A549 (cell line): ENCODE measurements around the gene ARHGDIB. TPM values are rescaled to one million over a fixed set of nuclear protein-coding genes. Genes with fewer than 3 reads are reported as not detected.

Experiments
- ATAC-seq, 2 experiments: fragments of 200-7000 bp in 1 of 2; fragments of >200 bp in 1 of 2; cut with Nextera tagmentation in 1 of 2; cut with Tn5 transposase in 1 of 2; 3 replicates each; pipeline versions ENCODE4 v1.8.0 to v1.9.1; 2018 to 2020; ENCODE audit warnings: mild to moderate bottlenecking in 1 of 2, moderate library complexity in 1 of 2
- CTCF ChIA-PET: fragments of 300-600 bp; sonication (Branson Sonifier 250); formaldehyde crosslinking; extraction: SDS; loops from one replicate; lab custom pipeline; 2021; ENCODE audit warnings: antibody characterized with exemption, inconsistent platforms; lab: Yijun Ruan, JAX
- POLR2A ChIA-PET: fragments of 350-600 bp; formaldehyde crosslinking; extraction: SDS; loops from one replicate; lab custom pipeline; 2021; ENCODE audit warnings: antibody characterized with exemption, inconsistent platforms; lab: Yijun Ruan, JAX
- DNase-seq, 2 experiments: peaks; one replicate each; pipeline versions ENCODE4 v3.0.0 to v3.0.0-alpha.2; 2011 to 2016; ENCODE audit warnings: low read depth in 1 of 2, low spot score in 1 of 2
- FAIRE-seq: peaks from 2 replicates; lab custom pipeline; 2011; peaks lifted over from hg19 to GRCh38; lab: Jason Lieb, UNC
- H3K27ac ChIP-seq, 2 experiments: fragments of >200 bp; sonication (Bioruptor Twin); formaldehyde crosslinking; 3 replicates each; pipeline ENCODE4 v1.5.1; 2016 to 2017
- H3K4me1 ChIP-seq: fragments of >200 bp; sonication (Bioruptor Twin); formaldehyde crosslinking; 3 replicates; pipeline ENCODE4 v1.6.1; 2016
- H3K4me2 ChIP-seq: fragments of >200 bp; sonication (Bioruptor Twin); formaldehyde crosslinking; 3 replicates; pipeline ENCODE4 v1.6.1; 2016
- H3K4me3 ChIP-seq: fragments of >200 bp; sonication (Bioruptor Twin); formaldehyde crosslinking; 3 replicates; pipeline ENCODE4 v1.5.1; 2016
- H3K9me3 ChIP-seq: fragments of >200 bp; sonication (Bioruptor Twin); formaldehyde crosslinking; 3 replicates; pipeline ENCODE4 v1.6.1; 2016
- CBX2 ChIP-seq: fragments of 200-600 bp; sonication (generic); IDR thresholded peaks from 2 replicates; pipeline ENCODE4 v1.6.1; 2016; ENCODE audit warnings: low read depth, mild to moderate bottlenecking, borderline replicate concordance
- CBX8 ChIP-seq: fragments of 200-600 bp; sonication (generic); IDR thresholded peaks from 2 replicates; pipeline ENCODE4 v1.6.1; 2016
- CEBPB ChIP-seq, 2 experiments: fragments of >200 bp in 1 of 2; sonication (Bioruptor Twin) in 1 of 2; formaldehyde crosslinking in 1 of 2; IDR thresholded peaks; 2 replicates each; pipeline ENCODE4 v1.6.1; 2012 to 2016
- CHD4 ChIP-seq: fragments of 200-600 bp; sonication (generic); IDR thresholded peaks from 2 replicates; pipeline ENCODE4 v1.6.1; 2016; ENCODE audit warnings: antibody characterized with exemption, mild to moderate bottlenecking, borderline replicate concordance
- EHF ChIP-seq: fragments of 250-450 bp; sonication (Bioruptor Pico); IDR thresholded peaks from 2 replicates; pipeline ENCODE4 v1.5.0; 2020; ENCODE audit warnings: mild to moderate bottlenecking
- EP300 ChIP-seq, 2 experiments: fragments of >200 bp; sonication (Bioruptor Twin); formaldehyde crosslinking; IDR thresholded peaks; 2 replicates in 1 of 2; 3 replicates in 1 of 2; pipeline ENCODE4 v1.6.1; 2016 to 2017
- FOSL2 ChIP-seq, 2 experiments: fragments of 450-650 bp in 1 of 2; fragments of >200 bp in 1 of 2; sonication (Bioruptor Twin) in 1 of 2; formaldehyde crosslinking; IDR thresholded peaks; 2 replicates each; pipeline versions ENCODE4 v1.5.0 to v1.6.1; 2016 to 2020; ENCODE audit warnings: mild to moderate bottlenecking in 1 of 2, moderate library complexity in 1 of 2
- FOXS1 ChIP-seq: fragments of 250-450 bp; sonication (Bioruptor Pico); IDR thresholded peaks from 2 replicates; pipeline ENCODE4 v1.5.0; 2020; ENCODE audit warnings: mild to moderate bottlenecking, moderate library complexity
- HDAC2 ChIP-seq: fragments of 200-600 bp; sonication (generic); IDR thresholded peaks from 2 replicates; pipeline ENCODE4 v1.6.1; 2016
- HEYL ChIP-seq: fragments of 250-450 bp; sonication (Bioruptor Pico); IDR thresholded peaks from 2 replicates; pipeline ENCODE4 v1.8.0; 2021; ENCODE audit warnings: mild to moderate bottlenecking, moderate library complexity
- HOXA7 ChIP-seq: fragments of 250-450 bp; sonication (Bioruptor Pico); IDR thresholded peaks from 2 replicates; pipeline ENCODE4 v1.5.0; 2020; ENCODE audit warnings: mild to moderate bottlenecking, moderate library complexity
- HOXB5 ChIP-seq: fragments of 250-450 bp; sonication (Bioruptor Pico); IDR thresholded peaks from 2 replicates; pipeline ENCODE4 v1.5.0; 2020; ENCODE audit warnings: mild to moderate bottlenecking, moderate library complexity
- JUN ChIP-seq, 2 experiments: fragments of >200 bp; sonication (Bioruptor Twin); formaldehyde crosslinking; IDR thresholded peaks; 2 replicates in 1 of 2; 3 replicates in 1 of 2; pipeline ENCODE4 v1.6.1; 2016 to 2017
- KDM1A ChIP-seq: fragments of 200-600 bp; sonication (generic); IDR thresholded peaks from 2 replicates; pipeline ENCODE4 v1.6.1; 2016; ENCODE audit warnings: low read depth, mild to moderate bottlenecking
- KDM5A ChIP-seq: fragments of 200-600 bp; sonication (generic); IDR thresholded peaks from 2 replicates; pipeline ENCODE4 v1.6.1; 2016; ENCODE audit warnings: antibody characterized with exemption, mild to moderate bottlenecking
- MAZ ChIP-seq: fragments of 150-350 bp; IDR thresholded peaks from 2 replicates; pipeline ENCODE4 v1.6.1; 2014; ENCODE audit warnings: antibody characterized with exemption, low read depth, low read length, borderline replicate concordance
- NFE2L2 ChIP-seq: fragments of 150-350 bp; conservative IDR thresholded peaks from 2 replicates; pipeline ENCODE4 v1.6.1; 2014; ENCODE audit warnings: low read length
- NPAS2 ChIP-seq: fragments of 250-450 bp; sonication (Bioruptor Pico); IDR thresholded peaks from 2 replicates; pipeline ENCODE4 v1.8.0; 2022; ENCODE audit warnings: mild to moderate bottlenecking, moderate library complexity, borderline replicate concordance
- PHF8 ChIP-seq: fragments of 200-600 bp; sonication (generic); IDR thresholded peaks from 2 replicates; pipeline ENCODE4 v1.6.1; 2016; ENCODE audit warnings: low read depth, mild to moderate bottlenecking, antibody characterized with exemption, moderate library complexity, borderline replicate concordance
- RAD21 ChIP-seq, 2 experiments: fragments of >200 bp in 1 of 2; sonication (Bioruptor Twin) in 1 of 2; formaldehyde crosslinking in 1 of 2; IDR thresholded peaks in 1 of 2; conservative IDR thresholded peaks in 1 of 2; 2 replicates in 1 of 2; 3 replicates in 1 of 2; pipeline ENCODE4 v1.6.1; 2012 to 2018; ENCODE audit warnings: inconsistent platforms in 1 of 2
- SMC3 ChIP-seq: fragments of >200 bp; sonication (Bioruptor Twin); formaldehyde crosslinking; IDR thresholded peaks from 3 replicates; pipeline ENCODE4 v1.6.1; 2018; ENCODE audit warnings: inconsistent platforms
- SREBF2 ChIP-seq: fragments of 450-650 bp; IDR thresholded peaks from 2 replicates; pipeline ENCODE4 v1.6.1; 2014; ENCODE audit warnings: mild to moderate bottlenecking, moderate library complexity
- TFCP2L1 ChIP-seq: fragments of 250-450 bp; sonication (Bioruptor Pico); IDR thresholded peaks from 2 replicates; pipeline ENCODE4 v1.5.0; 2021; ENCODE audit warnings: mild to moderate bottlenecking
- ZC3H11A ChIP-seq: fragments of 450-650 bp; IDR thresholded peaks from 2 replicates; pipeline ENCODE4 v1.6.1; 2014; ENCODE audit warnings: antibody characterized with exemption, mild to moderate bottlenecking
- ZSCAN20 ChIP-seq: fragments of 250-450 bp; sonication (Bioruptor Pico); IDR thresholded peaks from 2 replicates; pipeline ENCODE4 v1.8.0; 2022; ENCODE audit warnings: mild to moderate bottlenecking, moderate library complexity
- WGBS: methylation state at CpG from one replicate; pipeline ENCODE4 v1.1.6; 2017; ENCODE audit errors: missing lambda C conversion rate; 5-methylcytosine and 5-hydroxymethylcytosine counted together
- polyA plus RNA-seq, 4 experiments: library from polyadenylated mRNA; depleted of rRNA in 3 of 4; stranded (reverse); fragments of >200 nt; fragmentation: RNase III in 1 of 4; extraction: RNeasy Plus Mini Kit Qiagen cat#74134 plus additional on column Dnase treatment in 1 of 4; gene quantifications; 2 replicates in 3 of 4; 3 replicates in 1 of 4; pipeline ENCODE4 v1.2.3, GENCODE V29; 2011 to 2017
- TF ChIP-seq, protein P1 (sequence below): fragments of 250-450 bp; sonication (Bioruptor Pico); IDR thresholded peaks from 2 replicates; pipeline ENCODE4 v1.5.0; 2021; ENCODE audit warnings: mild to moderate bottlenecking, moderate library complexity, borderline replicate concordance
- TF ChIP-seq, protein P2 (sequence below): IDR thresholded peaks from 2 replicates; pipeline ENCODE4 v1.6.1; 2012; ENCODE audit warnings: low read depth, borderline replicate concordance
- TF ChIP-seq, protein P3 (sequence below): fragments of 150-350 bp; IDR thresholded peaks from 2 replicates; pipeline ENCODE4 v1.6.1; 2014; ENCODE audit warnings: low read depth, mild to moderate bottlenecking, low read length
- TF ChIP-seq, protein P4 (sequence below): IDR thresholded peaks from 2 replicates; pipeline ENCODE4 v1.6.1; 2012
- TF ChIP-seq, protein P5 (sequence below): fragments of 250-450 bp; sonication (Bioruptor Pico); IDR thresholded peaks from 2 replicates; pipeline ENCODE4 v1.5.0; 2020; ENCODE audit warnings: low read depth, mild to moderate bottlenecking, moderate library complexity

Gene ARHGDIB
- polyA plus RNA-seq, 2 of the 4 experiments (the other 2 are of a cell fraction), result 0.84 to 3.5 TPM

DNA sequence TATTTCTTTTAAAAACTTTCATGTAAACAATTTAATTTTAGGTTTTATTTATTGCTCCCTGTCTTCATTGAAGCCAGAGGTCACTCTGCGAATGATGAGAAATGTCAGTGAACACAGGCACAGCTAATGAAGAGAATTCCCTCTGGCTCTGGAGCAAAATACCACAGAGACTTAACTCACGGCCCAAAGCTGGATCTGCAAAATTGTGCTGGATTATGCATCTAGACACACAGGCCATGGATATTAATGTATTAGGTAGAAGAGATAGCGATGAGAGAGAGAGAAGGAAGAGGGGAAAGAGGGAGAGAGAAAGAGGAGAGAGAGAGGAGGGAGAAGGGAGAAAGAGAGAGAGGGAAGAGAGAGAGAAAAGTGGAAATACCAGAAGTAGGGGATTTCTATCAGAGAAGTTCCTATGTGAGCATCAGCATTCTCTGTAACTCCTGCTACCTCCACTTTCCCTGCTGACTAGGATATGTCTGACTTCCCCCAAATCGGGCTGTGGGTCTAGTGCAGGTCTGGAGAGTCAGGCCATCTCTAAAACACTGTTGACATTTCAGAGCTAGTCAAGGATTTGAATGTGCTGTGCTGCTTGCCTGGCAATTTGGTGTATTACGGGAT lies 3.7 kb downstream of the ARHGDIB start:
- no peak for DNase-seq
- no peak overlapping the region for H3K4me2 ChIP-seq
- WGBS, result 73% methylated on average over 5 of the region's 5 CpGs
- ATAC-seq, result no peak
- CTCF ChIA-PET, result interaction anchor here (1.0 kb wide), 2 partner anchors 9 to 183 kb away, joined by 3 read pairs; a partner anchor contains a TSS
- POLR2A ChIA-PET, result no interaction called here
- no peak overlapping the region for H3K27ac ChIP-seq
- no peak for TF ChIP-seq ZSCAN20
- no peak for TF ChIP-seq KDM1A
- TF ChIP-seq, protein P1, sequence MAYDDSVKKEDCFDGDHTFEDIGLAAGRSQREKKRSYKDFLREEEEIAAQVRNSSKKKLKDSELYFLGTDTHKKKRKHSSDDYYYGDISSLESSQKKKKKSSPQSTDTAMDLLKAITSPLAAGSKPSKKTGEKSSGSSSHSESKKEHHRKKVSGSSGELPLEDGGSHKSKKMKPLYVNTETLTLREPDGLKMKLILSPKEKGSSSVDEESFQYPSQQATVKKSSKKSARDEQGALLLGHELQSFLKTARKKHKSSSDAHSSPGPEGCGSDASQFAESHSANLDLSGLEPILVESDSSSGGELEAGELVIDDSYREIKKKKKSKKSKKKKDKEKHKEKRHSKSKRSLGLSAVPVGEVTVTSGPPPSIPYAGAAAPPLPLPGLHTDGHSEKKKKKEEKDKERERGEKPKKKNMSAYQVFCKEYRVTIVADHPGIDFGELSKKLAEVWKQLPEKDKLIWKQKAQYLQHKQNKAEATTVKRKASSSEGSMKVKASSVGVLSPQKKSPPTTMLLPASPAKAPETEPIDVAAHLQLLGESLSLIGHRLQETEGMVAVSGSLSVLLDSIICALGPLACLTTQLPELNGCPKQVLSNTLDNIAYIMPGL (CRISPR knock-in tag), result no peak
- TF ChIP-seq, protein P2, sequence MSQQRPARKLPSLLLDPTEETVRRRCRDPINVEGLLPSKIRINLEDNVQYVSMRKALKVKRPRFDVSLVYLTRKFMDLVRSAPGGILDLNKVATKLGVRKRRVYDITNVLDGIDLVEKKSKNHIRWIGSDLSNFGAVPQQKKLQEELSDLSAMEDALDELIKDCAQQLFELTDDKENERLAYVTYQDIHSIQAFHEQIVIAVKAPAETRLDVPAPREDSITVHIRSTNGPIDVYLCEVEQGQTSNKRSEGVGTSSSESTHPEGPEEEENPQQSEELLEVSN, result no peak
- no peak for TF ChIP-seq CHD4
- no peak for TF ChIP-seq RAD21 (conservative IDR thresholded peaks at IDR 0.05 in 1 of 2, IDR thresholded peaks at IDR 0.05 in 1 of 2)
- TF ChIP-seq, protein P3, sequence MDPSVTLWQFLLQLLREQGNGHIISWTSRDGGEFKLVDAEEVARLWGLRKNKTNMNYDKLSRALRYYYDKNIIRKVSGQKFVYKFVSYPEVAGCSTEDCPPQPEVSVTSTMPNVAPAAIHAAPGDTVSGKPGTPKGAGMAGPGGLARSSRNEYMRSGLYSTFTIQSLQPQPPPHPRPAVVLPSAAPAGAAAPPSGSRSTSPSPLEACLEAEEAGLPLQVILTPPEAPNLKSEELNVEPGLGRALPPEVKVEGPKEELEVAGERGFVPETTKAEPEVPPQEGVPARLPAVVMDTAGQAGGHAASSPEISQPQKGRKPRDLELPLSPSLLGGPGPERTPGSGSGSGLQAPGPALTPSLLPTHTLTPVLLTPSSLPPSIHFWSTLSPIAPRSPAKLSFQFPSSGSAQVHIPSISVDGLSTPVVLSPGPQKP, result no peak
- no peak for TF ChIP-seq EP300 (IDR thresholded peaks at IDR 0.05)
- no peak for TF ChIP-seq CBX8
- no peak for TF ChIP-seq CEBPB (IDR thresholded peaks at IDR 0.05)
- no peak for TF ChIP-seq JUN (IDR thresholded peaks at IDR 0.05)
- TF ChIP-seq HEYL, result no peak
- TF ChIP-seq KDM5A, result no peak
- no peak for TF ChIP-seq PHF8
- no peak for TF ChIP-seq ZC3H11A
- TF ChIP-seq MAZ, result no peak
- no peak for FAIRE-seq
- peaks cover 9% of the 10 kb centered on the region for H3K4me1 ChIP-seq
- no peak overlapping the region for H3K4me3 ChIP-seq
- no peaks in the 10 kb centered on the region for H3K9me3 ChIP-seq

DNA sequence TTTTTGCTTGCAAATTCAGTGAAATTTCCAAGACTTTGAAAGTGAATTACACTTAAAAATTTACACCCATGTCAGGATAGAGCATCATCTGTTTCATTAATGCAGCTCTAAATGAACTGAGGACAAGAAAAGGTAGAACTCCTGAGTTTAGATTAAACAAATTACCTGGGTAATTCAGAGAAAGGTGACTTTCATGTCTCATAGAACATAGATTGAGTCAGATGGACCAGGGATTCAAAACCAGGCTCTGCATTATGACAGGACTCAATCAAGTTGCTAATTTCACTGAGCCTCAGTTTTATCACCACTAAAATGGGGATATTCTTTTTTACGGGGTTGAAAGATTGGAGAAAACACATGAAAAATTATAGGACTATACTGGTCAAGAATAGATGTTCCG lies 4.5 kb downstream of the ARHGDIB start:
- TF ChIP-seq HOXA7 (CRISPR knock-in tag) (no peak), PHF8 (no peak), TFCP2L1 (no peak), EHF (CRISPR knock-in tag) (no peak), RAD21 (conservative IDR thresholded peaks at IDR 0.05 in 1 of 2, IDR thresholded peaks at IDR 0.05 in 1 of 2) (no peak), SREBF2 (no peak), SMC3 (no peak), KDM1A (no peak), NFE2L2 (no peak), KDM5A (no peak), HOXB5 (CRISPR knock-in tag) (no peak), NPAS2 (CRISPR knock-in tag) (no peak), ZC3H11A (no peak), CBX2 (no peak), HDAC2 (no peak), FOXS1 (CRISPR knock-in tag) (no peak), FOSL2 (IDR thresholded peaks at IDR 0.05) (no peak), FOSL2 (CRISPR knock-in tag; IDR thresholded peaks at IDR 0.05) (no peak)
- TF ChIP-seq, protein P4, sequence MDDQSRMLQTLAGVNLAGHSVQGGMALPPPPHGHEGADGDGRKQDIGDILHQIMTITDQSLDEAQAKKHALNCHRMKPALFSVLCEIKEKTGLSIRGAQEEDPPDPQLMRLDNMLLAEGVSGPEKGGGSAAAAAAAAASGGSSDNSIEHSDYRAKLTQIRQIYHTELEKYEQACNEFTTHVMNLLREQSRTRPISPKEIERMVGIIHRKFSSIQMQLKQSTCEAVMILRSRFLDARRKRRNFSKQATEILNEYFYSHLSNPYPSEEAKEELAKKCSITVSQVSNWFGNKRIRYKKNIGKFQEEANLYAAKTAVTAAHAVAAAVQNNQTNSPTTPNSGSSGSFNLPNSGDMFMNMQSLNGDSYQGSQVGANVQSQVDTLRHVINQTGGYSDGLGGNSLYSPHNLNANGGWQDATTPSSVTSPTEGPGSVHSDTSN, result no peak
- TF ChIP-seq, protein P5, sequence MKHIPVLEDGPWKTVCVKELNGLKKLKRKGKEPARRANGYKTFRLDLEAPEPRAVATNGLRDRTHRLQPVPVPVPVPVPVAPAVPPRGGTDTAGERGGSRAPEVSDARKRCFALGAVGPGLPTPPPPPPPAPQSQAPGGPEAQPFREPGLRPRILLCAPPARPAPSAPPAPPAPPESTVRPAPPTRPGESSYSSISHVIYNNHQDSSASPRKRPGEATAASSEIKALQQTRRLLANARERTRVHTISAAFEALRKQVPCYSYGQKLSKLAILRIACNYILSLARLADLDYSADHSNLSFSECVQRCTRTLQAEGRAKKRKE, result no peak
- TF ChIP-seq, protein P3, result no peak
- ATAC-seq, result no peak
- peaks cover 17% of the 10 kb centered on the region for H3K4me1 ChIP-seq
- 88% methylated on average over 2 of the region's 2 CpGs for WGBS
- H3K4me3 ChIP-seq, result no peak overlapping the region
- no peak for DNase-seq
- H3K4me2 ChIP-seq, result no peak overlapping the region
- ChIA-PET POLR2A (no interaction called here), CTCF (interaction anchor here (1.0 kb wide), 1 partner anchor 8 kb away, joined by 3 read pairs; no protein-coding TSS in a partner anchor)
- no peaks in the 10 kb centered on the region for H3K9me3 ChIP-seq
- FAIRE-seq, result no peak
- no peak overlapping the region for H3K27ac ChIP-seq
